Neuronal stem cell (in vitro differentiated cells): ENCODE results near the gene KIAA0319L.

Experiments
- DNase-seq: peaks from one replicate; pipeline ENCODE4 v3.0.0-alpha.2; 2013; ENCODE audit warnings: low spot score
- H2AFZ ChIP-seq: one replicate; pipeline ENCODE4 v1.6.1; 2013; ENCODE audit warnings: mild to moderate bottlenecking, low read length, inconsistent platforms
- H2AK5ac ChIP-seq: 2 replicates; pipeline ENCODE4 v1.6.1; 2013; ENCODE audit warnings: low read depth, mild to moderate bottlenecking, inconsistent platforms, low read length, moderate library complexity, mixed read lengths
- H2BK120ac ChIP-seq: 2 replicates; pipeline ENCODE4 v1.6.1; 2013; ENCODE audit warnings: low read depth, mild to moderate bottlenecking, inconsistent platforms, low read length, moderate library complexity, mixed read lengths
- H2BK12ac ChIP-seq: one replicate; pipeline ENCODE4 v1.6.1; 2013; ENCODE audit warnings: low read length, inconsistent platforms
- H2BK15ac ChIP-seq: 2 replicates; pipeline ENCODE4 v1.6.1; 2013; ENCODE audit warnings: mild to moderate bottlenecking, low read length, inconsistent platforms, mixed read lengths
- H2BK5ac ChIP-seq: one replicate; pipeline ENCODE4 v1.6.1; 2013; ENCODE audit warnings: inconsistent platforms, mild to moderate bottlenecking, low read length, moderate library complexity
- H3K14ac ChIP-seq: one replicate; pipeline ENCODE4 v1.6.1; 2013; ENCODE audit warnings: low read length, inconsistent platforms
- H3K18ac ChIP-seq: 2 replicates; pipeline ENCODE4 v1.6.1; 2013; ENCODE audit warnings: low read length, inconsistent platforms
- H3K23ac ChIP-seq: 2 replicates; pipeline ENCODE4 v1.6.1; 2013; ENCODE audit warnings: low read depth, mild to moderate bottlenecking, mixed read lengths, low read length, inconsistent platforms; ENCODE audit not compliant: poor library complexity
- H3K27ac ChIP-seq: replicated peaks from 3 replicates; pipeline ENCODE4 v1.5.1; 2013; ENCODE audit warnings: low read length, inconsistent platforms
- H3K27me3 ChIP-seq, 3 experiments: 2 replicates each; pipeline ENCODE4 v1.6.1; 2013; ENCODE audit warnings: low read length in 3 of 3, mild to moderate bottlenecking in 2 of 3, inconsistent platforms in 1 of 3, low read depth in 1 of 3, mixed read lengths in 1 of 3, moderate library complexity in 1 of 3; ENCODE audit not compliant: control insufficient read depth in 3 of 3, insufficient read depth in 3 of 3
- H3K36me3 ChIP-seq, 2 donors: replicated peaks in 1 of 2; 2 replicates each; pipeline ENCODE4 v1.6.1; 2013; ENCODE audit warnings: low read length in 2 of 2; ENCODE audit not compliant: control insufficient read depth in 2 of 2, insufficient read depth in 2 of 2
- H3K4ac ChIP-seq: 2 replicates; pipeline ENCODE4 v1.6.1; 2013; ENCODE audit warnings: inconsistent platforms, mild to moderate bottlenecking, low read length, moderate library complexity
- H3K4me1 ChIP-seq, 2 donors: 1 replicate in 1 of 2; 2 replicates in 1 of 2; pipeline ENCODE4 v1.6.1; 2013; ENCODE audit warnings: low read length in 2 of 2, low read depth in 1 of 2; ENCODE audit not compliant: control insufficient read depth in 2 of 2, insufficient read depth in 1 of 2
- H3K4me2 ChIP-seq: one replicate; pipeline ENCODE4 v1.6.1; 2013; ENCODE audit warnings: mild to moderate bottlenecking, low read length, inconsistent platforms; ENCODE audit not compliant: insufficient read depth, poor library complexity, severe bottlenecking
- H3K4me3 ChIP-seq, 2 donors: 2 replicates each; pipeline ENCODE4 v1.5.1; 2013; ENCODE audit warnings: low read length in 2 of 2, mild to moderate bottlenecking in 2 of 2, inconsistent platforms in 1 of 2, moderate library complexity in 1 of 2
- H3K79me1 ChIP-seq: one replicate; pipeline ENCODE4 v1.6.1; 2013; ENCODE audit warnings: low read depth, mild to moderate bottlenecking, inconsistent platforms, low read length, moderate library complexity
- H3K9ac ChIP-seq: one replicate; pipeline ENCODE4 v1.6.1; 2013; ENCODE audit warnings: mild to moderate bottlenecking, low read depth, low read length, inconsistent platforms; ENCODE audit not compliant: poor library complexity
- H3K9me3 ChIP-seq, 2 donors: replicated peaks in 1 of 2; 2 replicates each; pipeline versions ENCODE3 to v1.6.1; 2013; ENCODE audit warnings: low read length in 2 of 2, mild to moderate bottlenecking in 2 of 2, inconsistent platforms in 1 of 2, low read depth in 1 of 2, mixed read lengths in 1 of 2, moderate library complexity in 1 of 2; ENCODE audit not compliant: control insufficient read depth in 2 of 2, insufficient read depth in 1 of 2
- H4K8ac ChIP-seq: one replicate; pipeline ENCODE4 v1.6.1; 2013; ENCODE audit warnings: low read depth, mild to moderate bottlenecking, inconsistent platforms, low read length, moderate library complexity
- H4K91ac ChIP-seq: one replicate; pipeline ENCODE4 v1.6.1; 2013; ENCODE audit warnings: low read length, low read depth, mild to moderate bottlenecking, inconsistent platforms; ENCODE audit not compliant: poor library complexity
- WGBS, 2 donors: extraction: QIAGEN DNeasy Blood & Tissue Kit; methylation state at CpG; one replicate each; pipeline ENCODE4 v1.1.7; 2013; ENCODE audit warnings: missing lambda C conversion rate in 2 of 2, mixed read lengths in 1 of 2; ENCODE audit not compliant: insufficient read length in 2 of 2, insufficient replicate concordance in 1 of 2; ENCODE audit errors: extremely low coverage in 2 of 2; 5-methylcytosine and 5-hydroxymethylcytosine counted together

The KIAA0319L gene

GRCh38 chr1:35447278-35447677 is 109.9 kb downstream of the KIAA0319L start:
- Histone ChIP-seq H3K9me3 (no peaks in the 10 kb centered on the region), H3K4me2 (no peak overlapping the region), H4K91ac (no peak overlapping the region), H3K9ac (no peak overlapping the region), H3K4me1 (no peaks in the 10 kb centered on the region), H3K27me3 (no peaks in the 10 kb centered on the region), H3K36me3 (peaks cover 33 to 93% of the 10 kb centered on the region in 2 donors), H3K14ac (no peak overlapping the region), H2AFZ (no peak overlapping the region), H3K27ac (no peak overlapping the region), H3K18ac (no peak overlapping the region), H3K4me3 (no peak overlapping the region), H3K4ac (no peak overlapping the region), H2BK5ac (no peak overlapping the region), H2BK120ac (no peak overlapping the region), H2AK5ac (no peak overlapping the region), H2BK12ac (no peak overlapping the region), H4K8ac (no peak overlapping the region), H3K23ac (no peak overlapping the region), H2BK15ac (no peak overlapping the region), H3K79me1 (no peaks in the 10 kb centered on the region)
- no peak for DNase-seq

- Histone ChIP-seq H4K91ac (no peak overlapping the region), H2AFZ (no peak overlapping the region), H3K36me3 (peaks cover 32 to 97% of the 10 kb centered on the region in 2 donors), H3K18ac (no peak overlapping the region), H3K79me1 (no peaks in the 10 kb centered on the region), H2BK12ac (no peak overlapping the region), H3K9me3 (no peaks in the 10 kb centered on the region), H3K9ac (no peak overlapping the region), H3K14ac (no peak overlapping the region), H2BK5ac (no peak overlapping the region), H3K23ac (no peak overlapping the region), H3K4me1 (no peaks in the 10 kb centered on the region), H2AK5ac (no peak overlapping the region), H3K27ac (peak overlapping the region; percentile 9), H3K4ac (no peak overlapping the region), H2BK15ac (no peak overlapping the region), H4K8ac (no peak overlapping the region), H3K4me2 (no peak overlapping the region), H3K4me3 (no peak overlapping the region), H2BK120ac (no peak overlapping the region), H3K27me3 (no peaks in the 10 kb centered on the region)
- DNase-seq: no peak
Measured at GRCh38 chr1:35444519-35444774, 112.8 kb downstream of the KIAA0319L start.

GRCh38 chr1:35443768-35444518 is 113.3 kb downstream of the KIAA0319L start:
- H3K14ac ChIP-seq: no peak overlapping the region
- no peak overlapping the region for H2BK120ac ChIP-seq
- H3K23ac ChIP-seq: no peak overlapping the region
- no peaks in the 10 kb centered on the region for H3K27me3 ChIP-seq
- no peaks in the 10 kb centered on the region for H3K79me1 ChIP-seq
- H3K18ac ChIP-seq: no peak overlapping the region
- H3K36me3 ChIP-seq: peaks cover 33 to 97% of the 10 kb centered on the region in 2 donors
- no peaks in the 10 kb centered on the region for H3K9me3 ChIP-seq
- H3K4me1 ChIP-seq: no peaks in the 10 kb centered on the region
- no peak overlapping the region for H4K8ac ChIP-seq
- H3K4me2 ChIP-seq: no peak overlapping the region
- no CpG with 5 or more reads among the region's 5 CpGs for WGBS, 2 donors
- no peak overlapping the region for H2BK5ac ChIP-seq
- H2BK12ac ChIP-seq: no peak overlapping the region
- H3K4me3 ChIP-seq: no peak overlapping the region
- no peak overlapping the region for H3K4ac ChIP-seq
- no peak overlapping the region for H2AK5ac ChIP-seq
- H3K9ac ChIP-seq: no peak overlapping the region
- H2AFZ ChIP-seq: no peak overlapping the region
- no peak for DNase-seq
- no peak overlapping the region for H2BK15ac ChIP-seq
- no peak overlapping the region for H4K91ac ChIP-seq
- H3K27ac ChIP-seq: no peak overlapping the region

- no peak overlapping the region for H2BK15ac ChIP-seq
- no peak overlapping the region for H3K4ac ChIP-seq
- no peak overlapping the region for H2AFZ ChIP-seq
- no peaks in the 10 kb centered on the region for H3K4me1 ChIP-seq
- H4K91ac ChIP-seq: no peak overlapping the region
- no peak overlapping the region for H2BK5ac ChIP-seq
- H3K27me3 ChIP-seq: no peaks in the 10 kb centered on the region
- no peak for DNase-seq
- no peak overlapping the region for H2AK5ac ChIP-seq
- no peak overlapping the region for H3K27ac ChIP-seq
- no peak overlapping the region for H3K4me3 ChIP-seq
- no peak overlapping the region for H2BK120ac ChIP-seq
- no peak overlapping the region for H3K14ac ChIP-seq
- no peak overlapping the region for H3K18ac ChIP-seq
- H3K79me1 ChIP-seq: no peaks in the 10 kb centered on the region
- peaks cover 26 to 94% of the 10 kb centered on the region in 2 donors for H3K36me3 ChIP-seq
- H3K4me2 ChIP-seq: no peak overlapping the region
- H2BK12ac ChIP-seq: no peak overlapping the region
- H3K23ac ChIP-seq: no peak overlapping the region
- H3K9me3 ChIP-seq: no peaks in the 10 kb centered on the region
- H3K9ac ChIP-seq: no peak overlapping the region
- H4K8ac ChIP-seq: no peak overlapping the region
- WGBS, 2 donors: no CpG with 5 or more reads among the region's 4 CpGs
Measured at GRCh38 chr1:35442734-35443133, 114.5 kb downstream of the KIAA0319L start.
